NCI-H1694 (cell line): ENCODE measurements around the gene TEX26.

ENCODE experiments used
- DNase-seq: peaks from one replicate; lab custom pipeline; 2025; lab: John Stamatoyannopoulos, UW

The TEX26 gene

GRCh38 chr13:31011901-31012654 is 79.6 kb downstream of the TEX26 start:
- DNase-seq = no peak

GRCh38 chr13:31012655-31013024 is 80.2 kb downstream of the TEX26 start:
- DNase-seq = peak; percentile 60

GRCh38 chr13:31014456-31014855 is 82.0 kb downstream of the TEX26 start:
- no peak for DNase-seq

- no peak for DNase-seq
Observed at GRCh38 chr13:31015199-31015598, 82.7 kb downstream of the TEX26 start.

GRCh38 chr13:31016342-31017325 is 84.2 kb downstream of the TEX26 start:
- DNase-seq = no peak

GRCh38 chr13:31018511-31018910 is 86.1 kb downstream of the TEX26 start:
- DNase-seq = no peak

- DNase-seq = no peak
Observed at GRCh38 chr13:31020996-31021395, 88.5 kb downstream of the TEX26 start.

- no peak for DNase-seq
Observed at GRCh38 chr13:31022288-31022895, 89.9 kb downstream of the TEX26 start.

- no peak for DNase-seq
Observed at GRCh38 chr13:31022928-31023530, 90.6 kb downstream of the TEX26 start.
